Adrenal gland (tissue), 12 donors: ENCODE results near the gene USP40. TPM values are rescaled to one million over a fixed set of nuclear protein-coding genes. Genes with fewer than 3 reads are reported as not detected.

ENCODE experiments used
- DNase-seq, 7 donors: peaks; one replicate each; pipeline ENCODE4 v3.0.0-alpha.2; 2019 to 2020
- H3K27ac ChIP-seq, 5 donors: fragments of 200-600 bp; sonication (generic) in 4 of 5; 1 replicate in 3 of 5; 2 replicates in 2 of 5; pipeline versions ENCODE4 v1.5.1 to v1.8.0; 2016 to 2020; ENCODE audit warnings: mild to moderate bottlenecking in 1 of 5
- H3K27me3 ChIP-seq: fragments of 200-600 bp; 2 replicates; pipeline ENCODE4 v1.8.0; 2021
- H3K36me3 ChIP-seq, 2 donors: fragments of 200-600 bp; replicated peaks in 1 of 2; 1 replicate in 1 of 2; 2 replicates in 1 of 2; pipeline versions ENCODE4 v1.5.1 to v1.8.0; 2018 to 2022
- H3K4me1 ChIP-seq, 2 donors: fragments of 200-600 bp; replicated peaks in 1 of 2; 1 replicate in 1 of 2; 2 replicates in 1 of 2; pipeline versions ENCODE4 v1.5.1 to v1.8.0; 2018 to 2021
- H3K4me3 ChIP-seq, 4 donors: fragments of 200-600 bp; sonication (generic) in 3 of 4; one replicate each; pipeline ENCODE4 v1.5.1; 2016 to 2018
- H3K9me3 ChIP-seq, 3 donors: fragments of 200-600 bp; sonication (generic) in 1 of 3; replicated peaks in 1 of 3; 1 replicate in 2 of 3; 2 replicates in 1 of 3; pipeline versions ENCODE4 v1.5.1 to v1.8.0; 2016 to 2021
- CTCF ChIP-seq, 6 experiments: fragments of 450-650 bp in 4 of 6; fragments of 200-600 bp in 2 of 6; sonication (generic) in 1 of 6; IDR thresholded peaks; 1 replicate in 5 of 6; 2 replicates in 1 of 6; pipeline versions ENCODE4 v1.5.1 to v1.8.0; 2016 to 2021; ENCODE audit warnings: antibody characterized with exemption in 6 of 6, mild to moderate bottlenecking in 2 of 6, moderate library complexity in 1 of 6
- POLR2A ChIP-seq, 2 donors: fragments of 450-650 bp; IDR thresholded peaks; one replicate each; pipeline ENCODE4 v1.6.1; 2017; ENCODE audit warnings: antibody characterized with exemption in 2 of 2, mild to moderate bottlenecking in 2 of 2, moderate library complexity in 1 of 2
- WGBS, 4 donors: extraction: QIAGEN DNeasy Blood & Tissue Kit in 2 of 4; methylation state at CpG; one replicate each; pipeline versions ENCODE4 v1.1.5 to v1.1.7; 2013 to 2017; 5-methylcytosine and 5-hydroxymethylcytosine counted together
- intact Hi-C, 2 donors: fragments of 100-400 bp; cut with DNase I; formaldehyde crosslinking; loops; one replicate each; pipeline versions ENCODE4 v1.14.1 to v1.15.0; 2022 to 2023
- polyA plus RNA-seq, 3 donors: library from polyadenylated mRNA; stranded (reverse); fragments of 200-250 nt in 2 of 3; fragments of 350-450 nt in 1 of 3; fragmentation: Illumina TruSeq in 1 of 3; extraction: RNeasy Lipid Tissue Mini Kit (QIAGEN cat#74804) in 1 of 3; gene quantifications; one replicate each; pipeline ENCODE4 v1.2.3, GENCODE V29; 2013 to 2014
- total RNA-seq, 9 donors: library from RNA; depleted of rRNA in 4 of 9; stranded (reverse); fragments of >200 nt in 4 of 9; fragments of 120-200 nt in 1 of 9; fragmentation: NEBNext Ultra II Directional in 1 of 9; extraction: Animal tissue kit (Norgen Biotek cat#: 25700) in 1 of 9; gene quantifications; one replicate each; pipeline versions ENCODE4 v1.1.0 to v1.2.4, GENCODE V29; 2013 to 2023
- donor health status: healthy with polysubstance abuse.
- donor health status: Bipolar disorder and iron deficiency.
- donor health status: DM: yes; HTN: yes; CAD: no.
- donor health status: DM: no; HTN: no; CAD: no.
- donor health status: DM: no; HTN: no; CAD: no.
- donor health status: DM: yes; HTN: yes; CAD: no.

The USP40 gene
- total and polyA plus RNA-seq, 12 donors = 25.1 to 98.7 (median 46.3) TPM

GRCh38 chr2:233489143-233489542 is 77.4 kb downstream of the USP40 start:
- TF ChIP-seq CTCF (IDR thresholded peaks at IDR 0.05) = no peak
- no peak for TF ChIP-seq POLR2A (IDR thresholded peaks at IDR 0.05)
- Histone ChIP-seq H3K36me3 (peaks cover 0 to 53% of the 10 kb centered on the region in 2 donors), H3K4me1 (peaks cover 21 to 42% of the 10 kb centered on the region in 2 donors), H3K27me3 (no peaks in the 10 kb centered on the region), H3K4me3 (no peak overlapping the region), H3K9me3 (no peaks in the 10 kb centered on the region), H3K27ac (peak overlapping the region in 4 of 5 donors; percentile 16 to 82 (median 40))
- intact Hi-C loops = no loop called here
- 57 to 65% (median 60%) methylated on average over 10 of the region's 10 CpGs for WGBS, 4 donors
- DNase-seq = peak in 1 of 7 donors; percentile 48

GRCh38 chr2:233487748-233488345 is 78.7 kb downstream of the USP40 start:
- Histone ChIP-seq H3K4me3 (no peak overlapping the region), H3K36me3 (peaks cover 0 to 59% of the 10 kb centered on the region in 2 donors), H3K27ac (peak overlapping the region in 2 of 5 donors; percentile 55 to 82), H3K4me1 (peaks cover 21 to 42% of the 10 kb centered on the region in 2 donors), H3K27me3 (no peaks in the 10 kb centered on the region), H3K9me3 (no peaks in the 10 kb centered on the region)
- WGBS, 4 donors = 84 to 92% (median 90%) methylated on average over 9 of the region's 9 CpGs
- intact Hi-C loops = no loop called here
- DNase-seq = no peak
- TF ChIP-seq CTCF (IDR thresholded peaks at IDR 0.05) (no peak), POLR2A (IDR thresholded peaks at IDR 0.05) (no peak)

- Histone ChIP-seq H3K27ac (peak overlapping the region in 4 of 5 donors; percentile 24 to 82 (median 48)), H3K4me1 (peaks cover 21 to 42% of the 10 kb centered on the region in 2 donors), H3K9me3 (no peaks in the 10 kb centered on the region), H3K4me3 (no peak overlapping the region), H3K27me3 (no peaks in the 10 kb centered on the region), H3K36me3 (peaks cover 0 to 59% of the 10 kb centered on the region in 2 donors)
- intact Hi-C loops = no loop called here
- TF ChIP-seq CTCF (IDR thresholded peaks at IDR 0.05) (no peak), POLR2A (IDR thresholded peaks at IDR 0.05) (no peak)
- DNase-seq = no peak
- WGBS, 4 donors = 28 to 46% (median 29%) methylated on average over 4 of the region's 4 CpGs
These were observed 79.6 kb downstream of the USP40 start for GRCh38 chr2:233486778-233487552.

- WGBS, 4 donors = 65 to 82% (median 76%) methylated on average over 4 of the region's 4 CpGs
- peaks cover 0 to 61% of the 10 kb centered on the region in 2 donors for H3K36me3 ChIP-seq
These were observed 80.2 kb downstream of the USP40 start for GRCh38 chr2:233486357-233486756.

More at GRCh38 chr2:233486357-233486756, 80.2 kb downstream of the USP40 start:
- TF ChIP-seq POLR2A (IDR thresholded peaks at IDR 0.05) (no peak), CTCF (IDR thresholded peaks at IDR 0.05) (no peak)
- Histone ChIP-seq H3K27me3 (no peaks in the 10 kb centered on the region), H3K4me3 (no peak overlapping the region), H3K27ac (peak overlapping the region in 4 of 5 donors; percentile 24 to 82 (median 48)), H3K9me3 (no peaks in the 10 kb centered on the region), H3K4me1 (peaks cover 21 to 42% of the 10 kb centered on the region in 2 donors)
- intact Hi-C loops = no loop called here
- DNase-seq = no peak
